Activated T-cell treated with anti-CD3 and anti-CD28 coated beads, Interleukin-2, amount 50 U/mL, for 4 hours (primary cell): ENCODE measurements around the gene IFITM10. TPM values are rescaled to one million over a fixed set of nuclear protein-coding genes. Genes with fewer than 3 reads are reported as not detected.

ENCODE experiments used
- ATAC-seq, 2 donors: fragments of 200-7000 bp; cut with Tn5 transposase; one replicate each; pipeline ENCODE4 v1.10.0; 2021
- DNase-seq: peaks from one replicate; pipeline ENCODE4 v3.0.0-alpha.2; 2020
- H3K27me3 Mint-ChIP-seq: one replicate; pipeline ENCODE4 v1.8.0; 2021; ENCODE audit warnings: low read depth, mixed read lengths
- H3K36me3 Mint-ChIP-seq: one replicate; pipeline ENCODE4 v1.8.0; 2022; ENCODE audit warnings: mixed read lengths; ENCODE audit not compliant: insufficient read depth
- H3K4me1 Mint-ChIP-seq: one replicate; pipeline ENCODE4 v1.8.0; 2021; ENCODE audit warnings: low read depth, mixed read lengths
- H3K4me3 Mint-ChIP-seq: one replicate; pipeline ENCODE4 v1.8.0; 2021; ENCODE audit warnings: mild to moderate bottlenecking, moderate library complexity, mixed read lengths
- H3K9me3 Mint-ChIP-seq: one replicate; pipeline ENCODE4 v1.8.0; 2021; ENCODE audit warnings: mixed read lengths
- total RNA-seq, 3 donors: library from RNA; stranded (reverse); gene quantifications; one replicate each; pipeline ENCODE4 v1.2.1, GENCODE V29; 2021

IFITM10 gene
- total RNA-seq, 3 donors from 2014 or later: 0.33 to 0.53 (median 0.33) TPM

- H3K4me1 Mint-ChIP-seq: peaks cover 8% of the 10 kb centered on the region
- no peak for ATAC-seq
Observed at GRCh38 chr11:1735271-1735670, 15.1 kb downstream of the IFITM10 start.

GRCh38 chr11:1734641-1735081 is 15.7 kb downstream of the IFITM10 start:
- DNase-seq (no peak), ATAC-seq (no peak)
- Mint-ChIP-seq H3K9me3 (peaks cover 14% of the 10 kb centered on the region), H3K4me3 (no peak overlapping the region), H3K36me3 (no peaks in the 10 kb centered on the region), H3K27me3 (peaks cover 44% of the 10 kb centered on the region), H3K4me1 (peaks cover 12% of the 10 kb centered on the region)

More at GRCh38 chr11:1735271-1735670, 15.1 kb downstream of the IFITM10 start:
- Mint-ChIP-seq H3K36me3 (no peaks in the 10 kb centered on the region), H3K4me3 (no peak overlapping the region), H3K9me3 (peaks cover 14% of the 10 kb centered on the region), H3K27me3 (peaks cover 40% of the 10 kb centered on the region)
- DNase-seq: no peak

- DNase-seq (no peak), ATAC-seq (no peak)
- Mint-ChIP-seq H3K4me3 (no peak overlapping the region), H3K4me1 (peaks cover 18% of the 10 kb centered on the region), H3K9me3 (peaks cover 14% of the 10 kb centered on the region), H3K36me3 (no peaks in the 10 kb centered on the region), H3K27me3 (peaks cover 41% of the 10 kb centered on the region)
Observed at GRCh38 chr11:1733716-1734640, 16.4 kb downstream of the IFITM10 start.

- H3K4me1 Mint-ChIP-seq: peaks cover 22% of the 10 kb centered on the region
- H3K36me3 Mint-ChIP-seq: no peaks in the 10 kb centered on the region
- no peak overlapping the region for H3K4me3 Mint-ChIP-seq
- peaks cover 46% of the 10 kb centered on the region for H3K27me3 Mint-ChIP-seq
- peaks cover 14% of the 10 kb centered on the region for H3K9me3 Mint-ChIP-seq
- DNase-seq (no peak), ATAC-seq (no peak)
Observed at GRCh38 chr11:1733009-1733715, 17.2 kb downstream of the IFITM10 start.

- Mint-ChIP-seq H3K4me1 (peaks cover 25% of the 10 kb centered on the region), H3K4me3 (no peak overlapping the region), H3K27me3 (peaks cover 52% of the 10 kb centered on the region), H3K9me3 (peaks cover 14% of the 10 kb centered on the region), H3K36me3 (no peaks in the 10 kb centered on the region)
- ATAC-seq (no peak), DNase-seq (no peak)
Observed at GRCh38 chr11:1732418-1733008, 17.9 kb downstream of the IFITM10 start.

GRCh38 chr11:1731451-1732059 is 18.8 kb downstream of the IFITM10 start:
- Mint-ChIP-seq H3K27me3 (peaks cover 52% of the 10 kb centered on the region), H3K4me3 (no peak overlapping the region), H3K4me1 (peaks cover 28% of the 10 kb centered on the region), H3K36me3 (no peaks in the 10 kb centered on the region), H3K9me3 (peaks cover 9% of the 10 kb centered on the region)
- DNase-seq (no peak), ATAC-seq (no peak)

- H3K36me3 Mint-ChIP-seq: no peaks in the 10 kb centered on the region
- peak overlapping the region; percentile 12 for H3K4me3 Mint-ChIP-seq
- H3K9me3 Mint-ChIP-seq: no peaks in the 10 kb centered on the region
- H3K27me3 Mint-ChIP-seq: peaks cover 46% of the 10 kb centered on the region
- no peak for ATAC-seq
- H3K4me1 Mint-ChIP-seq: peaks cover 28% of the 10 kb centered on the region
- no peak for DNase-seq
Observed at GRCh38 chr11:1730059-1730629, 20.3 kb downstream of the IFITM10 start.

- Mint-ChIP-seq H3K4me3 (no peak overlapping the region), H3K9me3 (no peaks in the 10 kb centered on the region), H3K4me1 (peaks cover 28% of the 10 kb centered on the region), H3K27me3 (peaks cover 46% of the 10 kb centered on the region), H3K36me3 (no peaks in the 10 kb centered on the region)
- DNase-seq (no peak), ATAC-seq (no peak)
Observed at GRCh38 chr11:1729692-1730011, 20.7 kb downstream of the IFITM10 start.

- Mint-ChIP-seq H3K9me3 (no peaks in the 10 kb centered on the region), H3K4me1 (peaks cover 26% of the 10 kb centered on the region), H3K36me3 (no peaks in the 10 kb centered on the region), H3K27me3 (peaks cover 45% of the 10 kb centered on the region), H3K4me3 (peak overlapping the region; percentile 16)
- ATAC-seq: peak; percentile 30 to 45
- DNase-seq: no peak
Observed at GRCh38 chr11:1728931-1729691, 21.3 kb downstream of the IFITM10 start.

- Mint-ChIP-seq H3K4me1 (peaks cover 20% of the 10 kb centered on the region), H3K36me3 (no peaks in the 10 kb centered on the region), H3K4me3 (no peak overlapping the region), H3K9me3 (no peaks in the 10 kb centered on the region), H3K27me3 (peaks cover 38% of the 10 kb centered on the region)
- ATAC-seq (no peak), DNase-seq (no peak)
Observed at GRCh38 chr11:1728301-1728700, 22.1 kb downstream of the IFITM10 start.

GRCh38 chr11:1727861-1728260 is 22.5 kb downstream of the IFITM10 start:
- Mint-ChIP-seq H3K4me3 (no peak overlapping the region), H3K9me3 (no peaks in the 10 kb centered on the region), H3K27me3 (peaks cover 40% of the 10 kb centered on the region), H3K4me1 (peaks cover 20% of the 10 kb centered on the region), H3K36me3 (no peaks in the 10 kb centered on the region)
- ATAC-seq (no peak), DNase-seq (no peak)

GRCh38 chr11:1727096-1727690 is 23.2 kb downstream of the IFITM10 start:
- Mint-ChIP-seq H3K27me3 (peaks cover 39% of the 10 kb centered on the region), H3K9me3 (no peaks in the 10 kb centered on the region), H3K36me3 (no peaks in the 10 kb centered on the region), H3K4me3 (no peak overlapping the region), H3K4me1 (peaks cover 20% of the 10 kb centered on the region)
- peak; percentile 10 to 63 for ATAC-seq
- no peak for DNase-seq

GRCh38 chr11:1719781-1720180 is 30.6 kb downstream of the IFITM10 start:
- no peak for DNase-seq
- Mint-ChIP-seq H3K4me1 (no peaks in the 10 kb centered on the region), H3K36me3 (no peaks in the 10 kb centered on the region), H3K27me3 (peaks cover 2% of the 10 kb centered on the region), H3K4me3 (no peak overlapping the region), H3K9me3 (no peaks in the 10 kb centered on the region)
- ATAC-seq: no peak
